HG02763 (cell line): ENCODE results near the gene ALDOA.
"Not testable (repeated sequence)": the region's sequence is repeated elsewhere in the genome, so short reads cannot be mapped to it uniquely, and the experiment has no call there.

Experiments used
- ATAC-seq: cut with Tn5 transposase; IDR thresholded peaks from one replicate; pipeline ENCODE4 v1.9.1; 2021; ENCODE audit warnings: mild to moderate bottlenecking, moderate library complexity; ENCODE audit not compliant: unreplicated experiment

Gene ALDOA

DNA sequence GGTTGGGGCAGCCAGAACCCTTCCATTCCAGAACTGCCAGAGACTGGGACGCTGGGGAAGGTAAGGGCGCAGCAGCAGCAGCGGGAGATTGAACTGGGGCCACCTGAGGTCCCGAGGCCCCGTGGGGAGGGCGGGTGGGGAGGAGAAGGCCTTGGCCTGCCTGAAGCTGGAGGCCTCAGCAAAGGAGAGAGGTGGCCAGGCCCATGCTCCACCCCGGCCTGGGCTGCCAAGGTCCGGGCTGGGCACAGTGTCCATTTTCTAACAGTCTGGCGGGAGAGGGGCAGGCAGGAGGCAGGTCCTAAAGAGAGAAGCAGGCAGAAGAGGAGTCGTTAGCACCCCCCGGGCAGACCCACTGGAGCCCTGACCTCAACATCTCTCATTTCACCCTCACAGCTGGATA is 48.9 kb downstream of the ALDOA start:
- no peak for ATAC-seq

- not testable (repeated sequence) for ATAC-seq
Observed at GRCh38 chr16:30114833-30115232, 49.3 kb downstream of the ALDOA start.

GRCh38 chr16:30115238-30115637 is 49.7 kb downstream of the ALDOA start:
- ATAC-seq: no peak

GRCh38 chr16:30116291-30117207 is 51.0 kb downstream of the ALDOA start:
- ATAC-seq: no peak

DNA sequence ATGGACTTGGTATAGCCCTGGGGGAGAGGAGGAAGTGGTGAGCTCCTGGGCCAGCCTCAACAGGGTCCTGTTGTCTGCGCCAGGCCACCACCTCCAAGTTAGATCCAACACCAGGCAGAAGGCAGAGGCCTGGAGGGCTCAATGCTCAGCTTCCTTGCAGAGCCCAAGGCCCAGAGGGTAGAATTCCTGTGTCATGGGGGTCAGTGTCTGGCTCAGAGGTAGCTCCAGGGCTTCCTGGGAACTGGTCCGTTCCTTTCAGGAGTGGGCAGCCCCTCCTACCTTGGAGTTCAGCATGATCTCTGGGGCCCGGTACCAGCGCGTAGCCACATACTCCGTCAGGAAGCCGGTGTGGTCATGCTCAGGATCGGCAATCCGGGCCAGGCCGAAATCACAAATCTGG is 52.2 kb downstream of the ALDOA start:
- ATAC-seq: no peak

DNA sequence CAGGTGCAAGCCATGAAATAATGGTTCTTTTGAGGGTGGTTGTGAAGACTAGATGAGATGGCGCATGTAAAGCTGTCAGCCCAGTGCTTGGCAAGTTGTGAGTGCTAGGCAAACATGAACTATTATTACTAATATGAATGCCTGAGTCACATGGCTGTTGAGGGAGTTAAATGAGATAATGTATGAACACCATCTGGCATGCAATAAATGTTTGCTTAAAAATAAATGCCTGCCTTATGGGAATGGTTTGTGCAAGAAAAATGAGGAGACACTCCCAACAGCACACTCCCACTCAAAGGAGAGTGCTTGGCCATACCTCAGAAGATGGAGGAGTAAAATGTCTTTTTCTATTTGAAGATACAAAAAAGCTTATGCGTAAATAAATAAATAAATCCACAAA is 53.9 kb downstream of the ALDOA start:
- no peak for ATAC-seq
